Fibroblast of lung (primary cell): ENCODE data around the gene DTD1. TPM values are rescaled to one million over a fixed set of nuclear protein-coding genes. Genes with fewer than 3 reads are reported as not detected.

Source experiments
- DNase-seq, 2 donors: peaks; one replicate each; pipeline versions ENCODE4 v3.0.0 to v3.0.0-alpha.2; 2010; ENCODE audit warnings: low read depth in 2 of 2
- H2AFZ ChIP-seq: 2 replicates; pipeline ENCODE4 v1.5.1; 2012; ENCODE audit warnings: low read length, control low read depth, inconsistent platforms
- H3K27ac ChIP-seq: 2 replicates; pipeline ENCODE4 v1.5.1; 2011; ENCODE audit warnings: low read length, control low read depth; ENCODE audit not compliant: insufficient read depth
- H3K27me3 ChIP-seq: 2 replicates; pipeline ENCODE4 v1.5.1; 2011; ENCODE audit warnings: mild to moderate bottlenecking, low read length; ENCODE audit not compliant: control insufficient read depth, insufficient read depth
- H3K36me3 ChIP-seq: 2 replicates; pipeline ENCODE4 v1.5.1; 2011; ENCODE audit warnings: low read length; ENCODE audit not compliant: control insufficient read depth, insufficient read depth
- H3K4me1 ChIP-seq: 2 replicates; pipeline ENCODE4 v1.5.1; 2011; ENCODE audit warnings: low read length; ENCODE audit not compliant: control insufficient read depth, insufficient read depth; ENCODE audit errors: extremely low read depth
- H3K4me2 ChIP-seq: 2 replicates; pipeline ENCODE4 v1.5.1; 2011; ENCODE audit warnings: low read length, control low read depth; ENCODE audit not compliant: insufficient read depth; ENCODE audit errors: extremely low read depth
- H3K4me3 ChIP-seq, 4 experiments: fragments of 200-600 bp in 1 of 4; sonication (generic) in 1 of 4; replicated peaks in 1 of 4; 2 replicates each; pipeline ENCODE4 v1.5.1; 2011 to 2016; ENCODE audit warnings: low read length in 4 of 4, low read depth in 3 of 4, mild to moderate bottlenecking in 3 of 4, control low read depth in 2 of 4, inconsistent platforms in 1 of 4, mixed read lengths in 1 of 4; ENCODE audit not compliant: insufficient read depth in 1 of 4; ENCODE audit errors: control extremely low read depth in 1 of 4
- H3K79me2 ChIP-seq: 2 replicates; pipeline ENCODE4 v1.5.1; 2012; ENCODE audit warnings: mild to moderate bottlenecking, low read length, inconsistent platforms; ENCODE audit not compliant: control insufficient read depth, insufficient read depth
- H3K9ac ChIP-seq: 2 replicates; pipeline ENCODE4 v1.5.1; 2011; ENCODE audit warnings: mild to moderate bottlenecking, low read length, control low read depth; ENCODE audit not compliant: insufficient read depth
- H3K9me3 ChIP-seq: 2 replicates; pipeline ENCODE4 v1.5.1; 2012; ENCODE audit warnings: low read depth, low read length; ENCODE audit not compliant: control insufficient read depth, insufficient read depth
- H4K20me1 ChIP-seq: 2 replicates; pipeline ENCODE4 v1.5.1; 2011; ENCODE audit warnings: low read length; ENCODE audit not compliant: control insufficient read depth, insufficient read depth; ENCODE audit errors: extremely low read depth
- CTCF ChIP-seq, 2 donors: IDR thresholded peaks in 1 of 2; conservative IDR thresholded peaks in 1 of 2; 1 replicate in 1 of 2; 2 replicates in 1 of 2; pipeline ENCODE4 v1.5.1; 2011 to 2012; ENCODE audit warnings: low read length in 2 of 2, control low read depth in 1 of 2, inconsistent platforms in 1 of 2, low read depth in 1 of 2, mild to moderate bottlenecking in 1 of 2
- EZH2 ChIP-seq: IDR thresholded peaks from 2 replicates; pipeline ENCODE4 v1.5.1; 2012; ENCODE audit warnings: low read length, control low read depth, mild to moderate bottlenecking; ENCODE audit errors: missing control alignments
- polyA plus RNA-seq, 2 donors: library from polyadenylated mRNA; depleted of rRNA in 1 of 2; stranded (reverse) in 1 of 2; unstranded in 1 of 2; fragments of >200 nt; gene quantifications; 2 replicates each; pipeline ENCODE4 v1.2.1, GENCODE V29; 2011 to 2012; ENCODE audit warnings: missing spikeins in 1 of 2
- total RNA-seq: library from RNA; depleted of rRNA; stranded (reverse); fragments of >200 nt; gene quantifications from 2 replicates; pipeline ENCODE4 v1.2.1, GENCODE V29; 2014

The DTD1 gene
- total and polyA plus RNA-seq, 2 donors (not counting 1 experiment from before 2014, with no cell fraction given), result 60.8 to 71.0 TPM

DNA sequence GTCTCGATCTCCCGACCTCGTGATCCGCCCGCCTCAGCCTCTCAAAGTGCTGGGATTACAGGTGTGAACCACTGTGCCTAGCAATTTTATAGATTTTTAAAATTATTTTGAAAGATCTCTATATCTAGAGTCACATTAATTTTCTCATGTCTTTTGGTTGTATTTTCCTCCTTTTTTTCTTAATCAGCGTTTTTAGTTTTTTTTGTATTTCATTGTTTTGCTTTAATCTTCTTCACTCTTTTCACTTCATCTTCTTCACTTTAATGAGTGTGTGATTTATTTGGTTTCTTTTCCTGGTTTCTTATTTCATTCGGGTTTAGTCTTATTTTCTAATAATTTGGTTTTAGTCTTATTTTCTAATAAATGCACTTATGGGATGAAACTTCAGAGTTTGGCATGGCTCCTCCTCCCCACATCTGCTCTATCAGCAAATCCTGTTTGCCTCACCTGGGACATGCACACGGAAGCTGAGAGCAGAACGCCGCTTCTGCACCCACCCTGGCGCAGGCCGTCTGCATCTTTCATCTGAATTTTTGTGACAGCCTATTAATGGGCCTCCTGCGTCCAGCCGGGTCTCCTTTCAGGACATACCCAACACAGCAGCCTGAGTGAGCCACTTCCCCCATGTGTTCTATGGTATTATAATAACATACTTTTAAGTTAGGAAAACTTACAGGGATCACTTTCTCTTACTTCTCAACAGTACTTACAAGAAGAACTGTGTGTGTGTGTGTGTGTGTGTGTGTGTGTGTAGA lies 35.5 kb downstream of the DTD1 start:
- no peaks in the 10 kb centered on the region for H3K27me3 ChIP-seq

GRCh38 chr20:18624948-18625347 lies 37.1 kb downstream of the DTD1 start:
- Histone ChIP-seq H4K20me1 (no peaks in the 10 kb centered on the region), H3K27me3 (no peaks in the 10 kb centered on the region), H3K9ac (no peak overlapping the region), H3K36me3 (no peaks in the 10 kb centered on the region), H3K4me3 (no peak overlapping the region), H3K27ac (no peak overlapping the region), H3K4me1 (no peaks in the 10 kb centered on the region), H2AFZ (no peak overlapping the region), H3K9me3 (no peaks in the 10 kb centered on the region), H3K79me2 (no peaks in the 10 kb centered on the region), H3K4me2 (no peak overlapping the region)
- no peak for DNase-seq
- TF ChIP-seq CTCF (conservative IDR thresholded peaks at IDR 0.05 in 1 of 2, IDR thresholded peaks at IDR 0.05 in 1 of 2; ENCODE audit: low read depth in 1 of 2, low read length in 2 of 2) (no peak), EZH2 (no peak)

More for the DNA sequence above, 35.5 kb downstream of the DTD1 start:
- Histone ChIP-seq H3K9ac (no peak overlapping the region), H3K27ac (no peak overlapping the region), H3K36me3 (no peaks in the 10 kb centered on the region), H3K79me2 (no peaks in the 10 kb centered on the region), H3K4me1 (no peaks in the 10 kb centered on the region), H3K9me3 (no peaks in the 10 kb centered on the region), H4K20me1 (no peaks in the 10 kb centered on the region), H3K4me3 (no peak overlapping the region), H3K4me2 (no peak overlapping the region), H2AFZ (no peak overlapping the region)
- DNase-seq, result no peak
- TF ChIP-seq CTCF (conservative IDR thresholded peaks at IDR 0.05 in 1 of 2, IDR thresholded peaks at IDR 0.05 in 1 of 2; ENCODE audit: low read depth in 1 of 2, low read length in 2 of 2) (no peak), EZH2 (no peak)

- no peak for DNase-seq
- Histone ChIP-seq H2AFZ (no peak overlapping the region), H3K27me3 (no peaks in the 10 kb centered on the region), H3K27ac (no peak overlapping the region), H4K20me1 (no peaks in the 10 kb centered on the region), H3K4me2 (no peak overlapping the region), H3K79me2 (no peaks in the 10 kb centered on the region), H3K36me3 (no peaks in the 10 kb centered on the region), H3K4me1 (no peaks in the 10 kb centered on the region), H3K9ac (no peak overlapping the region), H3K4me3 (no peak overlapping the region), H3K9me3 (no peaks in the 10 kb centered on the region)
- no peak for TF ChIP-seq EZH2
- no peak for TF ChIP-seq CTCF (conservative IDR thresholded peaks at IDR 0.05 in 1 of 2, IDR thresholded peaks at IDR 0.05 in 1 of 2; ENCODE audit: low read depth in 1 of 2, low read length in 2 of 2)
These were observed 38.2 kb downstream of the DTD1 start for GRCh38 chr20:18625907-18626655.
